H9 (cell line): ENCODE data around the gene NAXD. TPM values are rescaled to one million over a fixed set of nuclear protein-coding genes. Genes with fewer than 3 reads are reported as not detected.

Experiments used
- DNase-seq: peaks from one replicate; pipeline ENCODE4 v3.0.0-alpha.2; 2017
- H2AFZ ChIP-seq: one replicate; pipeline ENCODE4 v1.6.1; 2013; ENCODE audit warnings: mild to moderate bottlenecking, low read length, control low read depth, moderate library complexity
- H2AK5ac ChIP-seq: 2 replicates; pipeline ENCODE4 v1.6.1; 2013; ENCODE audit warnings: low read length, control low read depth, mixed read lengths; ENCODE audit not compliant: insufficient read length
- H2BK120ac ChIP-seq: one replicate; pipeline ENCODE4 v1.6.1; 2013; ENCODE audit warnings: low read depth, mild to moderate bottlenecking, low read length, control low read depth, inconsistent platforms; ENCODE audit not compliant: poor library complexity, severe bottlenecking
- H2BK12ac ChIP-seq: 2 replicates; pipeline ENCODE4 v1.6.1; 2013; ENCODE audit warnings: low read length, control low read depth, mixed read lengths, low read depth; ENCODE audit not compliant: insufficient read length
- H2BK15ac ChIP-seq: 2 replicates; pipeline ENCODE4 v1.6.1; 2013; ENCODE audit warnings: low read depth, low read length, control low read depth
- H2BK20ac ChIP-seq: one replicate; pipeline ENCODE4 v1.6.1; 2013; ENCODE audit warnings: low read depth, mild to moderate bottlenecking, low read length, control low read depth, inconsistent platforms; ENCODE audit not compliant: poor library complexity, severe bottlenecking
- H2BK5ac ChIP-seq: 2 replicates; pipeline ENCODE4 v1.6.1; 2013; ENCODE audit warnings: low read length, control low read depth, mixed read lengths; ENCODE audit not compliant: insufficient read length
- H3K14ac ChIP-seq: 2 replicates; pipeline ENCODE4 v1.6.1; 2013; ENCODE audit warnings: low read length, control low read depth; ENCODE audit not compliant: insufficient read depth
- H3K18ac ChIP-seq: 2 replicates; pipeline ENCODE4 v1.6.1; 2013; ENCODE audit warnings: low read depth, mild to moderate bottlenecking, mixed read lengths, low read length, control low read depth; ENCODE audit not compliant: insufficient read length
- H3K23ac ChIP-seq: 2 replicates; pipeline ENCODE4 v1.6.1; 2013; ENCODE audit warnings: low read length, control low read depth, mixed read lengths, low read depth; ENCODE audit not compliant: insufficient read length
- H3K23me2 ChIP-seq: 2 replicates; pipeline ENCODE4 v1.6.1; 2013; ENCODE audit warnings: low read depth, mild to moderate bottlenecking, mixed read lengths, low read length, control low read depth; ENCODE audit not compliant: insufficient read length, poor library complexity, severe bottlenecking
- H3K27ac ChIP-seq: 2 replicates; pipeline ENCODE4 v1.5.1; 2013; ENCODE audit warnings: low read length, control low read depth, mixed read lengths, low read depth; ENCODE audit not compliant: insufficient read length
- H3K27me3 ChIP-seq: 2 replicates; pipeline ENCODE4 v1.6.1; 2013; ENCODE audit warnings: low read length, control low read depth, inconsistent platforms; ENCODE audit not compliant: insufficient read depth
- H3K4ac ChIP-seq: 2 replicates; pipeline ENCODE4 v1.6.1; 2013; ENCODE audit warnings: low read depth, mild to moderate bottlenecking, control low read depth, inconsistent platforms, low read length, moderate library complexity
- H3K4me1 ChIP-seq: 2 replicates; pipeline ENCODE4 v1.6.1; 2013; ENCODE audit warnings: low read length, control low read depth, inconsistent platforms; ENCODE audit not compliant: insufficient read depth
- H3K4me2 ChIP-seq: 2 replicates; pipeline ENCODE4 v1.6.1; 2013; ENCODE audit warnings: low read length, control low read depth, mixed read lengths; ENCODE audit not compliant: insufficient read length, insufficient read depth
- H3K56ac ChIP-seq: 2 replicates; pipeline ENCODE4 v1.6.1; 2013; ENCODE audit warnings: low read depth, mild to moderate bottlenecking, mixed read lengths, low read length, control low read depth; ENCODE audit not compliant: insufficient read length
- H3K79me1 ChIP-seq: 2 replicates; pipeline ENCODE4 v1.6.1; 2013; ENCODE audit warnings: low read depth, mild to moderate bottlenecking, moderate library complexity, low read length, control low read depth, inconsistent platforms; ENCODE audit not compliant: insufficient read depth, poor library complexity, severe bottlenecking
- H3K79me2 ChIP-seq: 2 replicates; pipeline ENCODE4 v1.6.1; 2013; ENCODE audit warnings: low read length, control low read depth, inconsistent platforms; ENCODE audit not compliant: insufficient read depth
- H3K9ac ChIP-seq: 2 replicates; pipeline ENCODE4 v1.6.1; 2013; ENCODE audit warnings: low read length, control low read depth, mixed read lengths; ENCODE audit not compliant: insufficient read length; ENCODE audit errors: extremely low read depth
- H3K9me3 ChIP-seq: one replicate; pipeline ENCODE4 v1.6.1; 2013; ENCODE audit warnings: low read depth, low read length, inconsistent platforms; ENCODE audit not compliant: control insufficient read depth
- H3T11ph ChIP-seq: one replicate; pipeline ENCODE4 v1.6.1; 2013; ENCODE audit warnings: mild to moderate bottlenecking, low read length, control low read depth, inconsistent platforms
- H4K20me1 ChIP-seq: one replicate; pipeline ENCODE4 v1.6.1; 2013; ENCODE audit not compliant: control insufficient read depth, insufficient read length, insufficient read depth
- H4K5ac ChIP-seq: 2 replicates; pipeline ENCODE4 v1.6.1; 2013; ENCODE audit warnings: low read depth, mild to moderate bottlenecking, mixed read lengths, low read length, control low read depth; ENCODE audit not compliant: insufficient read length
- H4K8ac ChIP-seq: replicated peaks from 2 replicates; pipeline ENCODE4 v1.6.1; 2013; ENCODE audit warnings: low read length, control low read depth, mixed read lengths, low read depth; ENCODE audit not compliant: insufficient read length
- H4K91ac ChIP-seq: 2 replicates; pipeline ENCODE4 v1.6.1; 2013; ENCODE audit warnings: low read depth, mild to moderate bottlenecking, moderate library complexity, mixed read lengths, low read length, control low read depth; ENCODE audit not compliant: insufficient read length
- H3K27ac Mint-ChIP-seq, 3 experiments: 2 replicates in 2 of 3; 3 replicates in 1 of 3; pipeline ENCODE4 v1.8.0; 2020 to 2021; ENCODE audit warnings: mixed read lengths in 3 of 3, mild to moderate bottlenecking in 1 of 3, moderate library complexity in 1 of 3
- H3K27me3 Mint-ChIP-seq: 2 replicates; pipeline ENCODE4 v1.8.0; 2021; ENCODE audit warnings: low read depth, mild to moderate bottlenecking, moderate library complexity, mixed read lengths
- H3K36me3 Mint-ChIP-seq, 3 experiments: 2 replicates in 2 of 3; 3 replicates in 1 of 3; pipeline ENCODE4 v1.8.0; 2020 to 2021; ENCODE audit warnings: low read depth in 3 of 3, mixed read lengths in 3 of 3; ENCODE audit not compliant: insufficient read depth in 1 of 3
- H3K4me1 Mint-ChIP-seq, 2 experiments: 2 replicates each; pipeline ENCODE4 v1.8.0; 2020; ENCODE audit warnings: mixed read lengths in 2 of 2
- H3K4me3 Mint-ChIP-seq, 2 experiments: 2 replicates in 1 of 2; 3 replicates in 1 of 2; pipeline ENCODE4 v1.8.0; 2020 to 2021; ENCODE audit warnings: mild to moderate bottlenecking in 2 of 2, mixed read lengths in 2 of 2, moderate library complexity in 1 of 2
- H3K9me3 Mint-ChIP-seq, 2 experiments: 2 replicates in 1 of 2; 3 replicates in 1 of 2; pipeline ENCODE4 v1.8.0; 2020; ENCODE audit warnings: mild to moderate bottlenecking in 2 of 2, mixed read lengths in 2 of 2, moderate library complexity in 1 of 2
- CTCF ChIP-seq: fragments of 200-600 bp; sonication (generic); conservative IDR thresholded peaks from 3 replicates; pipeline ENCODE4 v1.8.0; 2021; ENCODE audit warnings: antibody characterized with exemption, mild to moderate bottlenecking
- WGBS: extraction: QIAGEN DNeasy Blood & Tissue Kit; methylation state at CpG from one replicate; pipeline ENCODE4 v1.1.7; 2013; ENCODE audit warnings: missing lambda C conversion rate, low lambda C conversion rate, mixed read lengths; ENCODE audit not compliant: insufficient read length; ENCODE audit errors: extremely low coverage; 5-methylcytosine and 5-hydroxymethylcytosine counted together
- total RNA-seq: library from RNA; stranded (reverse); gene quantifications from 2 replicates; pipeline ENCODE4 v1.2.1, GENCODE V29; 2021

The NAXD gene
- total RNA-seq, 1 experiment from 2014 or later, result 25.5 TPM

GRCh38 chr13:110610955-110611595 lies 4.3 kb upstream of the NAXD start:
- Histone ChIP-seq H4K8ac (no peak overlapping the region), H3K79me1 (no peaks in the 10 kb centered on the region), H4K91ac (no peak overlapping the region), H3K14ac (no peak overlapping the region), H3K4me1 (no peaks in the 10 kb centered on the region), H4K20me1 (no peaks in the 10 kb centered on the region), H3K27me3 (no peaks in the 10 kb centered on the region), H3K56ac (no peak overlapping the region), H3K4me2 (no peak overlapping the region), H2BK120ac (no peak overlapping the region), H2BK15ac (no peak overlapping the region), H3T11ph (no peak overlapping the region), H3K4ac (no peak overlapping the region), H3K23ac (no peak overlapping the region), H3K18ac (no peak overlapping the region), H2BK12ac (no peak overlapping the region), H2AK5ac (no peak overlapping the region), H2BK20ac (no peak overlapping the region), H4K5ac (no peak overlapping the region), H3K23me2 (peaks cover 2% of the 10 kb centered on the region), H2BK5ac (no peak overlapping the region), H2AFZ (no peak overlapping the region), H3K9ac (no peak overlapping the region), H3K9me3 (no peaks in the 10 kb centered on the region), H3K27ac (no peak overlapping the region), H3K79me2 (no peaks in the 10 kb centered on the region)
- Mint-ChIP-seq H3K9me3 (peaks cover 15 to 23% of the 10 kb centered on the region in 2 experiments; a peak in 4 of 5 replicates), H3K27me3 (peaks cover 41% of the 10 kb centered on the region), H3K27ac (no peak overlapping the region), H3K36me3 (peaks cover 2 to 8% (median 5%) of the 10 kb centered on the region in 3 experiments; a peak in 4 of 7 replicates), H3K4me1 (peaks cover 15 to 19% of the 10 kb centered on the region in 2 experiments), H3K4me3 (no peak overlapping the region)
- TF ChIP-seq CTCF, result no peak
- WGBS, result no CpG with 5 or more reads among the region's 12 CpGs
- DNase-seq, result no peak
